GM13977 (cell line): Measurements from ENCODE around the gene RGS7.

Experiments used
- DNase-seq: peaks from one replicate; pipeline ENCODE4 v3.0.0; 2012; ENCODE audit warnings: low spot score
- in situ Hi-C: fragments of 300-500 bp; cut with MboI; formaldehyde crosslinking; loops from one replicate; pipeline ENCODE4 v1.12.0; 2022; ENCODE audit warnings: low sequenced_read_pairs, low pct_unique_long_range_greater_than_20kb, mixed read lengths, inconsistent platforms; ENCODE audit not compliant: unreplicated experiment
- TF ChIP-seq, protein P1 (sequence below): IDR thresholded peaks from 2 replicates; pipeline ENCODE4 v1.5.1; 2012; ENCODE audit warnings: mild to moderate bottlenecking, control low read depth; ENCODE audit not compliant: insufficient read depth; ENCODE audit errors: extremely low read depth, missing control alignments

RGS7 gene

DNA sequence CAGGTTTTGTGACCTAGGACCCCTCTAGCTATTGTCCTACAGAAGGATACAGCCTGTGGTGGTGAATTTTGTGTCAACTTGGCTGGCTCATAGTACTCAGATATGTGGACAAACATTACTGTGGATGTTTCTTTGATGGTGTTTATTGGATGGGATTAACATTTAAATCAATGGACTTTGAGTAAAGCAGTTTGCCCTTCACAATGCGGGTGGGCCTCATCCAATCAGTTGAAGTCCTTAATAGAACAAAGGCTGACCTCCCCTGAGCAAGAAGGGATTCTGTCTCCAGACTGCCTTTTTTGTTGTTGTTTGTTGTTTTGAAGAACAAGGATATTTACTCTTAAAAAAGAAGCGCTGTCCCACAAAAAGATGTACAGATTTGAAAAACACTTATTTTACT lies 535.1 kb downstream of the RGS7 start:
- in situ Hi-C loops = no loop called here
- TF ChIP-seq, protein P1, sequence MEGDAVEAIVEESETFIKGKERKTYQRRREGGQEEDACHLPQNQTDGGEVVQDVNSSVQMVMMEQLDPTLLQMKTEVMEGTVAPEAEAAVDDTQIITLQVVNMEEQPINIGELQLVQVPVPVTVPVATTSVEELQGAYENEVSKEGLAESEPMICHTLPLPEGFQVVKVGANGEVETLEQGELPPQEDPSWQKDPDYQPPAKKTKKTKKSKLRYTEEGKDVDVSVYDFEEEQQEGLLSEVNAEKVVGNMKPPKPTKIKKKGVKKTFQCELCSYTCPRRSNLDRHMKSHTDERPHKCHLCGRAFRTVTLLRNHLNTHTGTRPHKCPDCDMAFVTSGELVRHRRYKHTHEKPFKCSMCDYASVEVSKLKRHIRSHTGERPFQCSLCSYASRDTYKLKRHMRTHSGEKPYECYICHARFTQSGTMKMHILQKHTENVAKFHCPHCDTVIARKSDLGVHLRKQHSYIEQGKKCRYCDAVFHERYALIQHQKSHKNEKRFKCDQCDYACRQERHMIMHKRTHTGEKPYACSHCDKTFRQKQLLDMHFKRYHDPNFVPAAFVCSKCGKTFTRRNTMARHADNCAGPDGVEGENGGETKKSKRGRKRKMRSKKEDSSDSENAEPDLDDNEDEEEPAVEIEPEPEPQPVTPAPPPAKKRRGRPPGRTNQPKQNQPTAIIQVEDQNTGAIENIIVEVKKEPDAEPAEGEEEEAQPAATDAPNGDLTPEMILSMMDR = no peak
- DNase-seq = no peak

DNA sequence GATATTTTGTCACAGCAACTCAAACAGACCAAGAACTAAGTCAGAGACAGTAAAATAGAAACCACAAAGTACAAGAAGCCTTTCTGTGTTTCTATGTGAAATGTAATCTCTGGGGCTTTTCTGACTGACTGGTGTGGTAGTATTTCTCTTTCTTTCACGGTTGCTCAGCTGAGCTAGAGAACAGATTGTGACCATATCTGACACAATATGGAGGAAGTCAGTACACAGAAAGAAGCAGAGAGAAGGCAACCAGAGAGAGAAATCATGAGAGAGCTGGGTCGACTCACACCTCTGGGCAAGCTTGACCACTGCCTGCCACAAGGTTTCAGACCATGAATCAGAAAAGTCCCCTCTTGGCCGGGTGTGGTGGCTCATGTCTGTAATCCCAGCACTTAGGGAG lies 536.2 kb downstream of the RGS7 start:
- in situ Hi-C loops = no loop called here
- TF ChIP-seq, protein P1 = no peak
- peak; percentile 16 for DNase-seq

DNA sequence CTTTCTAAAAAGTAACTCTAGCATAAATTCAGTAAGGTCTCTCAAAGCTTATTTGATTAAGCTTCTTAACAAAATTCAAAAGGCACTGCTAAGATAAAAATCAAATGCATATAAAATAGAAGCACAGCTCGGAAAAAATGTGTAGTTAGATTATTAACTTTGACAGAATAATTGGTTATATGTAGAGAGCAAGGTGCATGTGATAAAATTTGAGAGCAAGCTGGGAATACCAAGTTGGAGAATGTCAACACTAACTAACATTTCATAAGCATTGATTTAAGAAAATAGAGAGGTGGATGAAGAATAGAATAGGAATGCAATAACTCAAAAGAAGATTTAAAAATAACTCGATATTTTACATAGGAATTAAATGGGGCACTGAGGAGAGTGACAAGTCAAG lies 540.5 kb downstream of the RGS7 start:
- no peak for DNase-seq
- TF ChIP-seq, protein P1 = no peak
- in situ Hi-C loops = no loop called here

DNA sequence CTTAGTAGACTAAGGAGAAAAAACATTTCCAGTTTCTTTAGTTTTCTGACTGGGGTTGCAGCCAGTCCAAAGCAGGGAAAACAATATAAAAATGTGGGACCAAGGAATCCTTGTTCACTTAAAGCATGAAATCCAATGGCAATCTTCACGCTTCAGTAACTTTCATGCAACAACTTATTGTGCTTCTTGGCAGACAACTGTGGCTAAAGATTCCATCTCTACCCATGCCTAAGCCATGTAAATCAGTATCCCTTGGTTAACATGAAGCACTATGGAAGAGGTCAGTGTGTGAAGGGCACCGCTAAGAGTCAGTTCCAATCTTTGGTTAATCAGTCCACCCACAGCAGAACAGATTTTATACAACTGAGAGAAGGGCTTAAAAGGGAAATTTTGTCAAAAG lies 543.3 kb downstream of the RGS7 start:
- DNase-seq = no peak
- TF ChIP-seq, protein P1 = no peak
- in situ Hi-C loops = no loop called here

DNA sequence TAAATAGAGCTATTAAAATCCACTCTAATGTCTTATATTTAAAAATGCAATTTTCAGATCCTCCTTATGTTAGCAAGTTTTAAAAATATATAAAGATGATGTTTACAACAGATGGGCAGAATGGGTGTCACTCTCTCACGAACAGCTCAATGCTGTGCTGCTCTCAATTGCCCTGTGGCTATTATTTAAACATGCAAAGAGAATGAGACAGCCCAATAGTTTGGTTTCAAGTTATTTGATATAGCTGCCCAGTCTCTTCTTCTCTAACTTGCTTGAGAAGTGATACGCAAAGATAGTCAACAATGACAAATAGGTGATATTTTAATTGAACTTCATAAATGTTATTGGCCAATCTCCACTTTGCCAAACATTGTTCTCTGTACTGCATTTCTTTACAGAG lies 545.7 kb downstream of the RGS7 start:
- in situ Hi-C loops = no loop called here
- no peak for DNase-seq
- TF ChIP-seq, protein P1 = no peak

DNA sequence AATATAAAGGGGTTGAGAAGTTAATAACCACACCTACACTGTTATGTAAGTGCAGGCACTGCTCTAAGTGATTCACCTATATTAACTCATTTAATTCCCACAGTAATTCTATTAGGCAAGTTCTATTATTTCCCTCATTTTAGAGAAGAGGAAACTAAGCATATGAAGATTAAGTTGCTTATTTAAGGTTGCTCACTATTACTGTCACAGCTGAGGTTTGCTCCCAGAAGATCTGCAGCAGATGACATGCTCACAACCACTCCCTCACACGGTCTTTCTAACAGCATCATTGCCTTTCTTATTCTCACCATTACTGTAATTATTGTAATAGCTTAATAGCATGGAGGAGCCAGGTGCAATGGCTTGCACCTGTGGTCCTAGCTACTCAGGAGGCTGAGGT lies 548.6 kb downstream of the RGS7 start:
- in situ Hi-C loops = no loop called here
- no peak for DNase-seq
- TF ChIP-seq, protein P1 = no peak

DNA sequence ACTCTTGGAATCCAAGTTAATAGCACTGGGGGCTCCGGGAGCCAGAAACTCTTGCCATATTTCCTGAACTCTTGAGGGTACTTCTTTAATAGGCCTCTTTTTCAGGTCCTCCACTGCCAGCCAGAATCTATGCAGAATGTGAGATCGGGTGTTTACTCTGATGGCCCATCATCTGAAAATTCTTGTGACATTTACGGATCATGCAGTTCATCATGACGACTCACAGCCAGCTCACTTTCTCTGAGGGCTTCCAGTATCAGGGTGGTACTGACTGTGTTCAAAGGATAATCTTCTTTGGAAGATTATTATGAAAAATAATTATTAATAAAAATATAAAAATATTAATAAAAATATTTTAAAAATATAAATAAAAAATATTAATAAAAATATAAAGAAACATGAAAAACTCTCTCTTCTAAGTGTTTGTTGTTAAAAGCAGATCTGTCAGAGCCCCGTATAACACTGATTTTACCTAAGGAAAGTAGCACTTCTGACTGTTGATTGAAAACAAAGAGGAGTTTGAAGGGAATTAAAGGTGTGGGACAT lies 550.7 kb downstream of the RGS7 start:
- in situ Hi-C loops = no loop called here
- TF ChIP-seq, protein P1 = no peak
- no peak for DNase-seq
